ENCODE results near the gene CACNA1A. TPM values are rescaled to one million over a fixed set of nuclear protein-coding genes. Genes with fewer than 3 reads are reported as not detected.

Gene CACNA1A
- total RNA-seq, 1 experiment from 2014 or later = not detected

DNA sequence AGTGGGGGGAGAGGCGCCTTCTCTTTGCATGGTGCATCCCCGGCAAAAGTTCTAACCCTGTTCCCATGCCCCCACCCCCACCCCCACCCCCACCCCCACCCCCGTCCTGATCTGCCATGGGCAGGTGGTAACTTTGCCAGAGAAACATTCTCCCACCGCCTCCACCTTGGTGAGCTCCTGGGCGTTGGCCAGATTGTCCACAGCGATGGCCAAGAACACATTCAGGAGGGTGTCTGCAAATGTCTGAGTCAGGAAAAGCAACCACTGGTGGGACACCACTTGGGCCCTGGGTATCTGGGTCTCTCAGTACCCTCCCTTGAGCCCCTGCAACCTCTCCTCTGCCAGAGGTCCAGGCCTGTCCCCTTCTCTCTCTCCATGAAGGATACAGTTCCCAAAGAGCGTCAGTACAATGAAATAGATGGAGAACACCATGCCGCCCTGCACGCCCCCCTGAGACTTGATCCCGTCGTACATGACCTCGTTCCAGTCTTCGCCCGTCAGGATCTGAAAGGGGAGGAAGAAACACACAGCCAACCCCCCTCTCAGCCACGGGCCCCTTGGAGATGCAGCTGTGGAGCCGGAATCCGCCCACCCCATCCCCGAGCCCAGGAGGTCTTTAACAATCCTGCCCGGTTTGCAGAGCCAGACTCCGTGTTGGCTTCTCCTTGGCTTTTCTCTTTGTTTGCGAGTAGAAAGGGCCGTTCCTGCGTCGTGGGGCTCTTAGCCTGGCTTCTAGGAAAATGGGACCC lies 202.7 kb downstream of the CACNA1A start:
- H3K4me2 ChIP-seq (ENCODE audit: low read depth, low read length, poor library complexity, severe bottlenecking) = no peak overlapping the region
- no peaks in the 10 kb centered on the region for H3K4me1 ChIP-seq (ENCODE audit: low read length)
- no peak overlapping the region for H3K4me3 ChIP-seq (ENCODE audit: low read length)
- no peaks in the 10 kb centered on the region for H3K27me3 ChIP-seq (ENCODE audit: low read length)
- H3K9me3 ChIP-seq (ENCODE audit: low read length) = no peaks in the 10 kb centered on the region
- H3K9ac ChIP-seq (ENCODE audit: low read length) = no peak overlapping the region
- no peak overlapping the region for H3K27ac ChIP-seq (ENCODE audit: low read length)
- no peaks in the 10 kb centered on the region for H3K9me2 ChIP-seq (replicated peaks; ENCODE audit: insufficient read depth, low read length)
- no peaks in the 10 kb centered on the region for H3K79me2 ChIP-seq (ENCODE audit: low read length)
- no peaks in the 10 kb centered on the region for H4K20me1 ChIP-seq (ENCODE audit: insufficient read depth, low read depth, low read length)
- H2AFZ ChIP-seq (ENCODE audit: low read length) = no peak overlapping the region
- no peaks in the 10 kb centered on the region for H3K36me3 ChIP-seq (ENCODE audit: insufficient read depth, low read length)
- DNase-seq = no peak

GRCh38 chr19:13302526-13303270 lies 203.6 kb downstream of the CACNA1A start:
- no peaks in the 10 kb centered on the region for H3K27me3 ChIP-seq (ENCODE audit: low read length)
- H3K9me2 ChIP-seq (replicated peaks; ENCODE audit: insufficient read depth, low read length) = no peaks in the 10 kb centered on the region
- H3K36me3 ChIP-seq (ENCODE audit: insufficient read depth, low read length) = no peaks in the 10 kb centered on the region
- no peaks in the 10 kb centered on the region for H3K79me2 ChIP-seq (ENCODE audit: low read length)
- H2AFZ ChIP-seq (ENCODE audit: low read length) = no peak overlapping the region
- no peak overlapping the region for H3K4me3 ChIP-seq (ENCODE audit: low read length)
- H3K9me3 ChIP-seq (ENCODE audit: low read length) = no peaks in the 10 kb centered on the region
- no peak overlapping the region for H3K4me2 ChIP-seq (ENCODE audit: low read depth, low read length, poor library complexity, severe bottlenecking)
- no peaks in the 10 kb centered on the region for H3K4me1 ChIP-seq (ENCODE audit: low read length)
- H3K27ac ChIP-seq (ENCODE audit: low read length) = no peak overlapping the region
- no peak for DNase-seq
- no peaks in the 10 kb centered on the region for H4K20me1 ChIP-seq (ENCODE audit: insufficient read depth, low read depth, low read length)
- H3K9ac ChIP-seq (ENCODE audit: low read length) = no peak overlapping the region

- no peaks in the 10 kb centered on the region for H4K20me1 ChIP-seq (ENCODE audit: insufficient read depth, low read depth, low read length)
- no peaks in the 10 kb centered on the region for H3K9me2 ChIP-seq (replicated peaks; ENCODE audit: insufficient read depth, low read length)
- DNase-seq = no peak
- H3K9ac ChIP-seq (ENCODE audit: low read length) = no peak overlapping the region
- H3K27me3 ChIP-seq (ENCODE audit: low read length) = no peaks in the 10 kb centered on the region
- no peaks in the 10 kb centered on the region for H3K9me3 ChIP-seq (ENCODE audit: low read length)
- H3K4me1 ChIP-seq (ENCODE audit: low read length) = no peaks in the 10 kb centered on the region
- H3K4me2 ChIP-seq (ENCODE audit: low read depth, low read length, poor library complexity, severe bottlenecking) = no peak overlapping the region
- no peak overlapping the region for H3K4me3 ChIP-seq (ENCODE audit: low read length)
- H2AFZ ChIP-seq (ENCODE audit: low read length) = no peak overlapping the region
- no peak overlapping the region for H3K27ac ChIP-seq (ENCODE audit: low read length)
- H3K79me2 ChIP-seq (ENCODE audit: low read length) = no peaks in the 10 kb centered on the region
- no peaks in the 10 kb centered on the region for H3K36me3 ChIP-seq (ENCODE audit: insufficient read depth, low read length)
Measured at GRCh38 chr19:13301627-13302334, 204.5 kb downstream of the CACNA1A start.

- no peak for DNase-seq
- Histone ChIP-seq H3K4me1 (ENCODE audit: low read length) (peaks cover 6% of the 10 kb centered on the region; the same call in 1 of the 2 replicates), H3K4me2 (ENCODE audit: low read depth, low read length, poor library complexity, severe bottlenecking) (no peak overlapping the region), H4K20me1 (ENCODE audit: insufficient read depth, low read depth, low read length) (no peaks in the 10 kb centered on the region), H3K4me3 (ENCODE audit: low read length) (no peak overlapping the region), H3K9me3 (ENCODE audit: low read length) (no peaks in the 10 kb centered on the region), H3K27ac (ENCODE audit: low read length) (no peak overlapping the region), H3K36me3 (ENCODE audit: insufficient read depth, low read length) (no peaks in the 10 kb centered on the region), H3K9ac (ENCODE audit: low read length) (no peak overlapping the region), H2AFZ (ENCODE audit: low read length) (no peak overlapping the region), H3K27me3 (ENCODE audit: low read length) (no peaks in the 10 kb centered on the region), H3K79me2 (ENCODE audit: low read length) (no peaks in the 10 kb centered on the region), H3K9me2 (replicated peaks; ENCODE audit: insufficient read depth, low read length) (no peaks in the 10 kb centered on the region)
Measured at GRCh38 chr19:13300421-13301030, 205.8 kb downstream of the CACNA1A start.

DNA sequence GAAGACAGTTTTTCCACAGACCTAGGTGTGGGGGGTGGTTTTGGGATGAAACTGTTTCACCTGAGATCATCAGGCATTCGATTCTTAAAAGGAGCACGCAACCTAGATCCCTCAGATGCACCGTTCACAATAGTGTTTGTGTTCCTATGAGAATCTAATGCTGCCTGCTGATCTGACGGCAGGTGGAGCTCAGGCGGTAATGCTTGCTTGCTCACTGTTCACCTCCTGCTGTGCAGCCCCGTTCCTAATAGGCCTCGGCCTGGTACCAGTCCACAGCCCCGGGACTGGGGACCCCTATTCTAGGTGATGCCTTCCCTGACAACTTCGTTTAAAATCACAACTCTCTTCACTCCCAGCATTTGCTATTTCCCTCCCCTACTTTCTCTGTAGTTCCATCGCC lies 206.4 kb downstream of the CACNA1A start:
- Histone ChIP-seq H3K4me3 (ENCODE audit: low read length) (no peak overlapping the region), H4K20me1 (ENCODE audit: insufficient read depth, low read depth, low read length) (no peaks in the 10 kb centered on the region), H3K27ac (ENCODE audit: low read length) (no peak overlapping the region), H2AFZ (ENCODE audit: low read length) (no peak overlapping the region), H3K9me3 (ENCODE audit: low read length) (no peaks in the 10 kb centered on the region), H3K79me2 (ENCODE audit: low read length) (no peaks in the 10 kb centered on the region), H3K9ac (ENCODE audit: low read length) (no peak overlapping the region), H3K9me2 (replicated peaks; ENCODE audit: insufficient read depth, low read length) (no peaks in the 10 kb centered on the region), H3K4me2 (ENCODE audit: low read depth, low read length, poor library complexity, severe bottlenecking) (no peak overlapping the region), H3K4me1 (ENCODE audit: low read length) (peaks cover 6% of the 10 kb centered on the region; the same call in 1 of the 2 replicates), H3K36me3 (ENCODE audit: insufficient read depth, low read length) (no peaks in the 10 kb centered on the region), H3K27me3 (ENCODE audit: low read length) (no peaks in the 10 kb centered on the region)
- DNase-seq = no peak

DNA sequence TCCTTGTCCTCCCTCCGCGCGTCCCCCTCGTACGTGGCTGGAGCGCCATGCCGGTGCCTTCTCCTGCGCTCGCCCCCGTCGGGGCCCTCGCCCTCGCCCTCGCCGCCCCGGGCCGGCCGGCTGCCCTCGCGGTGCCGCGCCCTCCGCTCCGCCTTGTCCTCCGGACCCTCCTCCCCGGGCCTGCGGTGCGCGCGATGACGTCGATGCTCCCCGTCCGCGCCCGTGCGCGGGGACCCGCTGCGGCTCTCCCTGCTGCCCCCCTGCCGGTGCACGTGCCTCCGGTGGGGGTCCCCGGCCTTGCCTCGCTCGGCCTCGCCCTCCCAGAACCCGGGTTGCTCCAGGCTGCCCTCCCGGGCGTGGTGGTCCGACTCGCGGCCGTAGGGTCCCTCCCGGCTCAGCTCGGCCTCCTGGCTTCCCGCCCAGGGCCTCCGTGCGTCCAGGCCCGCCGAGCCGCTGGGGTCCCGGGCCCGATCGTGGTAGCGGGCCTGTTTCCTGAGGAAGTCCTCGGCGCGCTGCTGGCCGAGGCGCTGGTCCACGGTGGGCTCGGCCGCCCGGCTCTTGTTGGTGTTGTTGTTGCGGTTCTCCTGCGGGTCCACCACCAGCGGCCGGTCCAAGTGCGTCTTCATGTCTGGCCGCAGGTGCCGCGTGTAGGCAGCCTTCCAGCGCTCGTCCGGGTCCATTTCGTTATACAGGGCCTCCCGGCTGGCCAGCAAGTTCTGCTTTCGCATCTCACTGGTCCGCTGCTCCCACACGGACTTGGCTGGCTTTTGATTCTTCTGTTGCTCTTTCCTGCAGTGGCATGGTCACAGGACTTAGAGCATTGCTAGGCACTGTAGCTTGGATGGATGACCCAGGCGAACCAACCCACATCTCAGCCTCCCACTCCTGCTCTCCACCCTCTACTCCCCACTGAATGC lies 207.5 kb downstream of the CACNA1A start:
- DNase-seq = no peak
- H2AFZ ChIP-seq (ENCODE audit: low read length) = no peak overlapping the region
- peaks cover 6% of the 10 kb centered on the region; the same call in 1 of the 2 replicates for H3K4me1 ChIP-seq (ENCODE audit: low read length)
- no peak overlapping the region for H3K4me2 ChIP-seq (ENCODE audit: low read depth, low read length, poor library complexity, severe bottlenecking)
- H3K36me3 ChIP-seq (ENCODE audit: insufficient read depth, low read length) = no peaks in the 10 kb centered on the region
- no peak overlapping the region for H3K27ac ChIP-seq (ENCODE audit: low read length)
- H3K79me2 ChIP-seq (ENCODE audit: low read length) = no peaks in the 10 kb centered on the region
- H3K9me3 ChIP-seq (ENCODE audit: low read length) = no peaks in the 10 kb centered on the region
- no peak overlapping the region for H3K9ac ChIP-seq (ENCODE audit: low read length)
- H3K27me3 ChIP-seq (ENCODE audit: low read length) = no peaks in the 10 kb centered on the region
- no peaks in the 10 kb centered on the region for H4K20me1 ChIP-seq (ENCODE audit: insufficient read depth, low read depth, low read length)
- no peaks in the 10 kb centered on the region for H3K9me2 ChIP-seq (replicated peaks; ENCODE audit: insufficient read depth, low read length)
- no peak overlapping the region for H3K4me3 ChIP-seq (ENCODE audit: low read length)

GRCh38 chr19:13297023-13297422 lies 209.3 kb downstream of the CACNA1A start:
- H3K27me3 ChIP-seq (ENCODE audit: low read length) = no peaks in the 10 kb centered on the region
- H3K9ac ChIP-seq (ENCODE audit: low read length) = no peak overlapping the region
- no peak overlapping the region for H3K4me3 ChIP-seq (ENCODE audit: low read length)
- no peak overlapping the region for H3K4me2 ChIP-seq (ENCODE audit: low read depth, low read length, poor library complexity, severe bottlenecking)
- H2AFZ ChIP-seq (ENCODE audit: low read length) = no peak overlapping the region
- no peak for DNase-seq
- no peak overlapping the region for H3K27ac ChIP-seq (ENCODE audit: low read length)
- no peaks in the 10 kb centered on the region for H3K9me3 ChIP-seq (ENCODE audit: low read length)
- no peaks in the 10 kb centered on the region for H3K9me2 ChIP-seq (replicated peaks; ENCODE audit: insufficient read depth, low read length)
- no peaks in the 10 kb centered on the region for H3K36me3 ChIP-seq (ENCODE audit: insufficient read depth, low read length)
- H3K79me2 ChIP-seq (ENCODE audit: low read length) = no peaks in the 10 kb centered on the region
- H3K4me1 ChIP-seq (ENCODE audit: low read length) = peaks cover 6% of the 10 kb centered on the region; the same call in 1 of the 2 replicates
- H4K20me1 ChIP-seq (ENCODE audit: insufficient read depth, low read depth, low read length) = no peaks in the 10 kb centered on the region
